Measurements from ENCODE around the gene LMF1.

DNA sequence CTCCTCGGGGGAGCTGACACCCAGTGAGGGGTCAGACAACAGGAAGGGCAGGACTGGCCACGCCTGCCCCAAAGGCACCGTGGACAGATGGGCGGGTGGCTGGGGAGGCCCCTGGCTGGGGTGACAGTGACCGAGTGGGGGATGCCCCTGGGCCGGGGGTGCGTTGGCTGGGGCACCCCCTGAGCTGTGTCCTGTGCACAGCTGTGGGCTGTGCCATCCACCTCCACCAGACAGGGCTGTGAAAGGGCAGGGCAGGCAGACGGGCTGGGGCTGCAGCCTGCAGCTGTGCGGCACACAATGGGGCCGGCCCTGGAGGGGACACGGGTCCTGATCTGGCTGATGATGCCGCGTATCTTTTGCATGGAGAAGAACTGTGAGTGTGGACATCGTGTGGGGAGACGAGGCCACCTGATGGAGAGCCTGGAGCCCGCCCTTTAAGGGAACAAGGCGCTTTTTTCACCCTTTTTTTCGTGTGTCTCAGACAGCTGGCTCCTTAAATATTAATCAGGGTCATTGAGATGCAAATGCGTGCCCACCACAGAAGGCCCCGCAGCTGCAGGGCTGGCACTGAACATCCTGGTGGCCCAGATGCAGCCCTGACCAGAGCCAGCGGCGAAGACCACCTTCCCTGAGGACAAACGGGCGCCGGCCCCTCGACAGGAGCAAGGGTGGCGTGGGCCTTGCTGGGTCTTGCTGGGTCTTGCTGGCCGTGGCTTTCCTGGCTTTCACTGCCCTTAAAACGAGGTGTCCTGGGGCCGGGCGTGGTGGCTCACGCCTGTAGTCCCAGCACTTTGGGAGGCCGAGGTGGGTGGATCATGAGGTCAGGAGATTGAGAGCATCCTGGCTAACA lies 127.8 kb downstream of the LMF1 start:
- TF ChIP-seq, protein P1, sequence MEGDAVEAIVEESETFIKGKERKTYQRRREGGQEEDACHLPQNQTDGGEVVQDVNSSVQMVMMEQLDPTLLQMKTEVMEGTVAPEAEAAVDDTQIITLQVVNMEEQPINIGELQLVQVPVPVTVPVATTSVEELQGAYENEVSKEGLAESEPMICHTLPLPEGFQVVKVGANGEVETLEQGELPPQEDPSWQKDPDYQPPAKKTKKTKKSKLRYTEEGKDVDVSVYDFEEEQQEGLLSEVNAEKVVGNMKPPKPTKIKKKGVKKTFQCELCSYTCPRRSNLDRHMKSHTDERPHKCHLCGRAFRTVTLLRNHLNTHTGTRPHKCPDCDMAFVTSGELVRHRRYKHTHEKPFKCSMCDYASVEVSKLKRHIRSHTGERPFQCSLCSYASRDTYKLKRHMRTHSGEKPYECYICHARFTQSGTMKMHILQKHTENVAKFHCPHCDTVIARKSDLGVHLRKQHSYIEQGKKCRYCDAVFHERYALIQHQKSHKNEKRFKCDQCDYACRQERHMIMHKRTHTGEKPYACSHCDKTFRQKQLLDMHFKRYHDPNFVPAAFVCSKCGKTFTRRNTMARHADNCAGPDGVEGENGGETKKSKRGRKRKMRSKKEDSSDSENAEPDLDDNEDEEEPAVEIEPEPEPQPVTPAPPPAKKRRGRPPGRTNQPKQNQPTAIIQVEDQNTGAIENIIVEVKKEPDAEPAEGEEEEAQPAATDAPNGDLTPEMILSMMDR (IDR thresholded peaks at IDR 0.05) = no peak
- TF ChIP-seq POLR2A (IDR thresholded peaks at IDR 0.05) = no peak

Measured in vagina (tissue), 2 donors.